Measurements from ENCODE around the gene ZNF280A. TPM values are rescaled to one million over a fixed set of nuclear protein-coding genes. Genes with fewer than 3 reads are reported as not detected.
"Not testable (repeated sequence)": the region's sequence is repeated elsewhere in the genome, so short reads cannot be mapped to it uniquely, and the experiment has no call there.

ZNF280A gene
- total RNA-seq, 1 donor from 2014 or later, result under 0.01 TPM

GRCh38 chr22:22469527-22469926 lies 50.5 kb downstream of the ZNF280A start:
- no peak for DNase-seq (ENCODE audit: low read depth in 2 of 2)

- DNase-seq (ENCODE audit: low read depth in 2 of 2), result not testable (repeated sequence)
These were observed 51.1 kb downstream of the ZNF280A start for GRCh38 chr22:22468794-22469469.

- DNase-seq (ENCODE audit: low read depth in 2 of 2), result no peak
These were observed 53.0 kb downstream of the ZNF280A start for GRCh38 chr22:22467112-22467511.

- no peak for DNase-seq (ENCODE audit: low read depth in 2 of 2)
These were observed 54.3 kb downstream of the ZNF280A start for GRCh38 chr22:22465782-22466181.

- no peak for DNase-seq (ENCODE audit: low read depth in 2 of 2)
These were observed 54.9 kb downstream of the ZNF280A start for GRCh38 chr22:22465094-22465602.

GRCh38 chr22:22464541-22465054 lies 55.5 kb downstream of the ZNF280A start:
- no peak for DNase-seq (ENCODE audit: low read depth in 2 of 2)

GRCh38 chr22:22463855-22464540 lies 56.1 kb downstream of the ZNF280A start:
- peak; percentile 18 to 65 for DNase-seq (ENCODE audit: low read depth in 2 of 2)

Other genes starting within 250 kb of the ZNF280A start
- 0.26 and 0.38 TPM in 2 replicates for gene ZNF280B, start 11.5 kb downstream of the ZNF280A start, total RNA-seq
- under 0.01 TPM in 1 of 2 replicates, not detected in the other for gene PRAME, start 39.0 kb upstream of the ZNF280A start, total RNA-seq
- gene GGTLC2, start 124.3 kb upstream of the ZNF280A start, total RNA-seq, result not detected in 2 replicates

All from dermis microvascular lymphatic vessel endothelial cell (primary cell).